SW480 (cell line): Measurements from ENCODE around the gene PYGB.
"Not testable (repeated sequence)": the region's sequence is repeated elsewhere in the genome, so short reads cannot be mapped to it uniquely, and the experiment has no call there.

Source experiments
- DNase-seq: peaks from one replicate; pipeline ENCODE4 v3.0.0-alpha.2; 2016; ENCODE audit warnings: low spot score

Gene PYGB

GRCh38 chr20:25230166-25230831 is 17.6 kb upstream of the PYGB start:
- DNase-seq, result no peak

- DNase-seq, result peak; percentile 83
These were observed 14.7 kb upstream of the PYGB start for GRCh38 chr20:25233016-25233772.

GRCh38 chr20:25234009-25234849 is 13.7 kb upstream of the PYGB start:
- DNase-seq, result not testable (repeated sequence)

GRCh38 chr20:25236450-25237304 is 11.2 kb upstream of the PYGB start:
- peak; percentile 25 for DNase-seq

GRCh38 chr20:25237610-25238318 is 10.1 kb upstream of the PYGB start:
- peak; percentile 100 for DNase-seq

GRCh38 chr20:25238319-25239037 is 9.4 kb upstream of the PYGB start:
- peak; percentile 61 for DNase-seq

- DNase-seq, result no peak
These were observed 8.2 kb upstream of the PYGB start for GRCh38 chr20:25239387-25240370.

GRCh38 chr20:25240851-25241658 is 6.8 kb upstream of the PYGB start:
- not testable (repeated sequence) for DNase-seq

GRCh38 chr20:25241659-25241955 is 6.3 kb upstream of the PYGB start:
- DNase-seq, result not testable (repeated sequence)

GRCh38 chr20:25242231-25242630 is 5.7 kb upstream of the PYGB start:
- DNase-seq, result no peak

- no peak for DNase-seq
These were observed 4.4 kb upstream of the PYGB start for GRCh38 chr20:25243416-25243979.

GRCh38 chr20:25244976-25245375 is 2.9 kb upstream of the PYGB start:
- DNase-seq, result no peak

GRCh38 chr20:25245461-25245860 is 2.4 kb upstream of the PYGB start:
- DNase-seq, result no peak

- no peak for DNase-seq
These were observed 1.5 kb upstream of the PYGB start for GRCh38 chr20:25246182-25246999.

GRCh38 chr20:25247000-25247517 is 826 bp upstream of the PYGB start:
- peak; percentile 89 for DNase-seq

- peak; percentile 66 for DNase-seq
These were observed 348 bp upstream of the PYGB start for GRCh38 chr20:25247518-25247955.

- DNase-seq, result no peak
These were observed 894 bp downstream of the PYGB start for GRCh38 chr20:25248786-25249172.
